GM19397 (cell line): ENCODE measurements around the gene GORASP2.

Experiments
- ATAC-seq: cut with Tn5 transposase; IDR thresholded peaks from one replicate; pipeline ENCODE4 v1.9.1; 2021; ENCODE audit warnings: mild to moderate bottlenecking, moderate library complexity; ENCODE audit not compliant: unreplicated experiment

The GORASP2 gene

GRCh38 chr2:170991398-170992182 is 62.5 kb downstream of the GORASP2 start:
- no peak for ATAC-seq

DNA sequence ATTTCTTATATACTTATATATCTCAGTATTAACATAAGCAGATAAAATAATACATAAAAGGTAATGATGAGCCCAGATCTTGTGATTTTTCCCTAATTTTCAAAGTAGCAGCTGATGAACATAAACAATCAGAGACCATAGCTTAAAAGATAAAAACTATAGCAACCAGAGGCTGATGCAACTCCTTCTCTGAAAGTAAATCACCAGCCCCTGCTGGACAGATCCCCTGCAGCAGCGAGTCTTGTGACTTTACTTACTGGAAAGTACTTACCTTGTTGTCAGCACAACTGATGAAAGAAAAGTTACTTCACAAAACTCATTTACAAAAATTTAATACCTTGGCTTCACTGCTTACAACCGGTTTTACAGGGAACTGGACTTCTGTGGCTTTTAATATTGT is 67.3 kb downstream of the GORASP2 start:
- ATAC-seq = no peak

DNA sequence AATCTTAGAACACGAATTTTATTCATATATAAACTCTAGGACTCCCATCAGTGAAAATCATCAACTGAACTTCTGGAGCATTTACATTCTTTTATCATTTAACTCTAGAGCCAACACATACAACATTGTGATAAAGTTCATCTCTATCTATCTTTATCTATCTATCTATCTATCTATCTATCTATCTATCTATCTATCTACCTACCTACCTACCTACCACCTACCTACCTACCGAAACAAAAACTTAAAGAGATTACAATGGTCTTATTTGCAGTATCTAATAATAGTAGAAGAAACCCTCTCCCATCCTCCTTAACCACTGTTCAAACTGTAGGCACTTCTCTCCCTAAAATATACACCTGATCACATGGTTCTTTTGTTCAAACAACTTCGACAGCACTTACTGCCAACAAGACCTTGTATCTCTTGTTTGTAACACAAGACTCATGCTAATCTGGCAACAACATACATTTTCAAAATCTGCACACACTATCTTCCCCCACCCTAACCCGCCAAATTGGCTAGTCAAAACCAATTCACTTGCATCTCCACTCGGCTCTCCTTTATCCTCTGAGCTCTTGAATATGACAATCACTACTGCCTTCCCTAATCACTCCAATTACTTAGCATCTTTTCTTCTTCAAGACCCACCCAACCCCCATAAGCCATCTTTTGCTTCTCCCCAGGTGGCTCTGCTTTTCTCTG is 69.0 kb downstream of the GORASP2 start:
- no peak for ATAC-seq

- no peak for ATAC-seq
Observed at GRCh38 chr2:170999654-171000053, 70.6 kb downstream of the GORASP2 start.

- no peak for ATAC-seq
Observed at GRCh38 chr2:171004363-171004762, 75.3 kb downstream of the GORASP2 start.

DNA sequence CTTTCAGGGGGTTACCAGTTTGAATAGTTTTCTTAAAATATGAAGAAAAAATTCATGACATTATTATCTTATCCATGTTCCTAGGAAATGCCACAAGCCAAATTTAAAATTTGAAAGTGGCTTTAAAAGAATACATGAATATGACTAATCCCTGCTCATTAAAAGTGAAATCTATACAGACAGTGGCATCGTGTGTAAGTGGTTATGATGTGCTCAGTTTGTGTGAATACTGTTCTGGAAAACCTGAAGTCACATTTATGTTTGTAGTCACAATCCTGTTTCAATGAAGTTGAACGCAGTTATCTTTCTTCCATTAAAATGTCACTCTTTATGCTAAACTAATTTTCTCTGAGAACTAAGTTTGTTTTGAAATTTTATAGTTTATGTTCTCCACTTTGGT is 75.8 kb downstream of the GORASP2 start:
- no peak for ATAC-seq

DNA sequence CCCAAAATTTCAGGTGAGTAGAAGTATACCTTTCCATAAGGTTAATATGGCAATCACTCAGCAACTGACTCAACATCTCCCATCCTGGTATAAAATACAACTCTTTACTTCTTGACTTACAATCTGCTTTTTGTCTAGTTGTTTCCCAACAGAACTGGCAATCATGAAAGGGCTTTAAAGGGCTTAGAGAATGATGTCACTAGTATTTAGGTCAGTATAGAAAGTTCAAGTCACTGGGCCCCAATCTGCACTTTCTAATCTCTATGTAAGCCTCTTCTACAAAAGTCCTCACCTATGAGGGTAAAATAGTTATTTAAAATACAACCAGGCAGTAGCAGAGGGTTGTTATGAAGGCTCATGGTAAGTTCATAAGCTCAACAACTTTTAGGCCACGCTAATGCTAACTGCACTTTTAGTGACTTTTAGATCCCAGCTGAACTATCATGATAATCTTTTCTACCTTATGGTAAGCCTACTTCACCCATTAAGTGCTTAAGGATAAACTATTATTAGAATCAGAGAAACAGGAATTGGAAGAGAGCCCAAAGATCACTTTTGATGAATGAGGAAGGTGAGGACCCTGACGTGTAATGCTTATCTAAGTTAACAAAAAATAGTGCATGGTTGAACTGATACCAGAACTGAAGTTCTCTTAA is 79.6 kb downstream of the GORASP2 start:
- ATAC-seq = no peak

DNA sequence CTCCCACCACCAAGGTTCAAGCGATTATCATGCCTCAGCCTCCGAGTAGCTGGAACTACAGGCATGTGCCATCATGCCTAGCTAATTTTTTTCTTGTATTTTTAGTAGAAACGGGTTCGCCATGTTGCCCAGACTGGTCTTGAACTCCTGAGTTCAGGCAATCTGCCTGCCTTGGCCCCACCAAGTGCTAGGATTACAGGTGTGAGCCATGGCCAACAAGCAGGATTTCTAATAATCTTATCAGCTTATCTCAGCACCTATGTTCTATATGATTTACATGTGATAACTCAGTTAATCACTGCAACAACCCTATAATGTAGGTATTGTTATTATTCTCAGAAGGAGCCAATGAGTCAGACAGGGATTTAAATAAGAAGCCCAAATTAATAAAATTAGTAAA is 80.3 kb downstream of the GORASP2 start:
- ATAC-seq = no peak

DNA sequence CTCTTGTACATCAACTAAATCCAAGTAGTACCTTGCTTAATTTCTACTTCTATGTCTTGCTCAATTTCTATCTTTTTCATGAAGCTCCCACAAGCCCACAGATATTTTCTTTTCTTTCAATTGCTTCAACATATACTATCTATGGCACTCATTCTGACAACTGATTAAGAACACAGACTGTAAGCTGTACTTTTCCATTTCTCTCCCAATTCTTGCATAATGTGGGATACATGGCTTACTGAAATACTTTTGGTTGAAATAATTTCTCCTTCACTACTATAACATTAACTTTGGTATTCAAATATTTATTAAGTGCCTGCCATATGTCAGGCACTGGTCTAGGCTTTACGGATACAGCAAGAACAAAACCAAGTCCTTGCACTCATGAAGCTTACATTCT is 84.8 kb downstream of the GORASP2 start:
- ATAC-seq = no peak

DNA sequence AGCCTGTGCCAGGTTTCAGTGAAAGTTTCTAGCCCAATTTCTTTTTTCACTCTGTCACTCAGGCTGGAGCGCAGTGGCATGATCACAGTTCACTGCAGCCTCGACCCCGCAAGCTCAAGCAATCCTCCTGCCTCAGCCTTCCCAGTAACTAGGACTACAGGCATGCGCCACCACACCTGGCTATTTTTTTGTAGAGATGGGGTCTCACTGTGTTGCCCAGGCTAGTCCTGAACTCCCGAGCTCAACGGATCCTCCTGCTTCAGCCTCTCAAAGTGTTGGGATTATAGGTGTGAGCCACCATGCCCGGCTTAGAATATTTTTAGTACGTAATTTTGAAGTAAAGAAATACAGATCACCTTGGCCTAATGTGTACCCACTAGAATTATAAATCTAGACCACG is 87.1 kb downstream of the GORASP2 start:
- no peak for ATAC-seq
